B cell (primary cell): ENCODE results near the gene C20orf173. TPM values are rescaled to one million over a fixed set of nuclear protein-coding genes. Genes with fewer than 3 reads are reported as not detected.
A peak's percentile ranks its signal among the peaks of the same experiment; 100 is the strongest.

Experiments used
- ATAC-seq: fragments of 200-7000 bp; cut with Tn5 transposase; one replicate; pipeline ENCODE4 v1.10.0; 2021; ENCODE audit warnings: low read depth, mild to moderate bottlenecking, moderate number of reproducible peaks, moderate library complexity
- CTCF ChIA-PET: fragments of 350-600 bp; sonication (Branson Sonifier 250); formaldehyde crosslinking; loops from one replicate; lab custom pipeline; 2021; ENCODE audit warnings: antibody characterized with exemption, inconsistent platforms; lab: Charles Lee
- POLR2A ChIA-PET: fragments of 350-600 bp; sonication (Branson Sonifier 250); formaldehyde crosslinking; loops from one replicate; lab custom pipeline; 2021; ENCODE audit warnings: antibody characterized with exemption; lab: Charles Lee
- DNase-seq: peaks from one replicate; pipeline ENCODE4 v3.0.0; 2013
- H2AFZ ChIP-seq: 2 replicates; pipeline ENCODE4 v1.6.1; 2012; ENCODE audit warnings: mild to moderate bottlenecking, low read depth, low read length; ENCODE audit not compliant: insufficient read depth, poor library complexity, severe bottlenecking
- H3K27ac ChIP-seq, 2 donors: 1 replicate in 1 of 2; 2 replicates in 1 of 2; pipeline ENCODE4 v1.5.1; 2012 to 2013; ENCODE audit warnings: low read length in 2 of 2, mild to moderate bottlenecking in 2 of 2, moderate library complexity in 1 of 2
- H3K27me3 ChIP-seq, 4 experiments: fragments of 200-600 bp in 1 of 4; sonication (generic) in 1 of 4; replicated peaks in 1 of 4; 1 replicate in 2 of 4; 2 replicates in 2 of 4; pipeline versions ENCODE4 v1.6.1 to v1.7.0; 2013 to 2016; ENCODE audit warnings: low read length in 3 of 4, mild to moderate bottlenecking in 2 of 4, mixed read lengths in 1 of 4, moderate library complexity in 1 of 4; ENCODE audit not compliant: insufficient read depth in 4 of 4, control insufficient read depth in 3 of 4; ENCODE audit errors: control extremely low read depth in 1 of 4
- H3K36me3 ChIP-seq, 2 experiments: replicated peaks in 1 of 2; 1 replicate in 1 of 2; 2 replicates in 1 of 2; pipeline versions ENCODE4 v1.6.1 to v1.7.1; 2013; ENCODE audit warnings: low read length in 1 of 2; ENCODE audit not compliant: insufficient read depth in 2 of 2, control insufficient read depth in 1 of 2; ENCODE audit errors: control extremely low read depth in 1 of 2, extremely low read depth in 1 of 2
- H3K4me1 ChIP-seq, 2 donors: fragments of 200-600 bp in 1 of 2; sonication (generic) in 1 of 2; 1 replicate in 1 of 2; 2 replicates in 1 of 2; pipeline versions ENCODE4 v1.5.1 to v1.6.1; 2013 to 2017; ENCODE audit warnings: low read length in 2 of 2; ENCODE audit not compliant: control insufficient read depth in 2 of 2, insufficient read depth in 2 of 2
- H3K4me2 ChIP-seq: replicated peaks from 2 replicates; pipeline ENCODE3; 2012; ENCODE audit warnings: mild to moderate bottlenecking, low read depth, low read length; ENCODE audit not compliant: poor library complexity, severe bottlenecking
- H3K4me3 ChIP-seq, 5 experiments: fragments of 200-600 bp in 1 of 5; sonication (generic) in 1 of 5; 1 replicate in 3 of 5; 2 replicates in 2 of 5; pipeline versions ENCODE4 v1.5.1 to v1.7.0; 2011 to 2016; ENCODE audit warnings: low read length in 4 of 5, mild to moderate bottlenecking in 4 of 5, low read depth in 2 of 5, control low read depth in 1 of 5, moderate library complexity in 1 of 5; ENCODE audit not compliant: insufficient read depth in 1 of 5; ENCODE audit errors: control extremely low read depth in 1 of 5, extremely low read depth in 1 of 5
- H3K79me2 ChIP-seq: fragments of 200-600 bp; sonication (generic); one replicate; pipeline ENCODE4 v1.6.0; 2016; ENCODE audit warnings: low read length; ENCODE audit not compliant: control insufficient read depth, insufficient read depth
- H3K9ac ChIP-seq: fragments of 200-600 bp; sonication (generic); 2 replicates; pipeline ENCODE4 v1.6.1; 2017; ENCODE audit warnings: mild to moderate bottlenecking, low read length, moderate library complexity
- H3K9me3 ChIP-seq, 3 donors: one replicate each; pipeline versions ENCODE4 v1.6.1 to v1.7.1; 2013; ENCODE audit warnings: low read length in 2 of 3; ENCODE audit not compliant: control insufficient read depth in 2 of 3, insufficient read depth in 1 of 3; ENCODE audit errors: control extremely low read depth in 1 of 3
- H4K20me1 ChIP-seq: 2 replicates; pipeline ENCODE4 v1.6.0; 2012; ENCODE audit warnings: mild to moderate bottlenecking, low read length; ENCODE audit not compliant: insufficient read depth, control insufficient read depth, poor library complexity, severe bottlenecking
- H3K27ac Mint-ChIP-seq: one replicate; pipeline ENCODE4 v1.8.0; 2021; ENCODE audit warnings: mixed read lengths
- H3K27me3 Mint-ChIP-seq: one replicate; pipeline ENCODE4 v1.8.0; 2021; ENCODE audit warnings: mixed read lengths
- H3K4me1 Mint-ChIP-seq: one replicate; pipeline ENCODE4 v1.8.0; 2021; ENCODE audit warnings: mixed read lengths
- H3K4me3 Mint-ChIP-seq: one replicate; pipeline ENCODE4 v1.8.0; 2021; ENCODE audit warnings: mixed read lengths
- H3K9me3 Mint-ChIP-seq: one replicate; pipeline ENCODE4 v1.8.0; 2022; ENCODE audit warnings: mixed read lengths; ENCODE audit not compliant: insufficient read depth
- CTCF ChIP-seq: fragments of 200-600 bp; IDR thresholded peaks from one replicate; pipeline ENCODE4 v1.8.0; 2022; ENCODE audit warnings: antibody characterized with exemption, mild to moderate bottlenecking
- EZH2 ChIP-seq: IDR thresholded peaks from 2 replicates; pipeline ENCODE4 v1.6.1; 2012; ENCODE audit warnings: borderline replicate concordance, low read depth, mild to moderate bottlenecking, moderate library complexity, low read length; ENCODE audit not compliant: insufficient read depth, poor library complexity, severe bottlenecking
- WGBS: methylation state at CpG from one replicate; pipeline ENCODE4 v1.1.5; 2013; ENCODE audit warnings: missing lambda C conversion rate; ENCODE audit not compliant: insufficient coverage; 5-methylcytosine and 5-hydroxymethylcytosine counted together
- intact Hi-C: fragments of 100-400 bp; cut with micrococcal nuclease; formaldehyde crosslinking; loops from one replicate; pipeline ENCODE4 v1.10.0; 2022
- polyA plus RNA-seq: library from polyadenylated mRNA; depleted of rRNA; stranded (reverse); fragments of >200 nt; gene quantifications from 2 replicates; pipeline ENCODE4 v1.2.3, GENCODE V29; 2012
- total RNA-seq, 2 donors: library from RNA; stranded (reverse); fragments of 120-200 nt in 1 of 2; gene quantifications; 1 replicate in 1 of 2; 2 replicates in 1 of 2; pipeline versions ENCODE4 v1.2.3 to v1.2.4, GENCODE V29; 2013 to 2022

Gene C20orf173
- total and polyA plus RNA-seq, 2 donors (not counting 1 experiment from before 2014, with no cell fraction given), result not detected

DNA sequence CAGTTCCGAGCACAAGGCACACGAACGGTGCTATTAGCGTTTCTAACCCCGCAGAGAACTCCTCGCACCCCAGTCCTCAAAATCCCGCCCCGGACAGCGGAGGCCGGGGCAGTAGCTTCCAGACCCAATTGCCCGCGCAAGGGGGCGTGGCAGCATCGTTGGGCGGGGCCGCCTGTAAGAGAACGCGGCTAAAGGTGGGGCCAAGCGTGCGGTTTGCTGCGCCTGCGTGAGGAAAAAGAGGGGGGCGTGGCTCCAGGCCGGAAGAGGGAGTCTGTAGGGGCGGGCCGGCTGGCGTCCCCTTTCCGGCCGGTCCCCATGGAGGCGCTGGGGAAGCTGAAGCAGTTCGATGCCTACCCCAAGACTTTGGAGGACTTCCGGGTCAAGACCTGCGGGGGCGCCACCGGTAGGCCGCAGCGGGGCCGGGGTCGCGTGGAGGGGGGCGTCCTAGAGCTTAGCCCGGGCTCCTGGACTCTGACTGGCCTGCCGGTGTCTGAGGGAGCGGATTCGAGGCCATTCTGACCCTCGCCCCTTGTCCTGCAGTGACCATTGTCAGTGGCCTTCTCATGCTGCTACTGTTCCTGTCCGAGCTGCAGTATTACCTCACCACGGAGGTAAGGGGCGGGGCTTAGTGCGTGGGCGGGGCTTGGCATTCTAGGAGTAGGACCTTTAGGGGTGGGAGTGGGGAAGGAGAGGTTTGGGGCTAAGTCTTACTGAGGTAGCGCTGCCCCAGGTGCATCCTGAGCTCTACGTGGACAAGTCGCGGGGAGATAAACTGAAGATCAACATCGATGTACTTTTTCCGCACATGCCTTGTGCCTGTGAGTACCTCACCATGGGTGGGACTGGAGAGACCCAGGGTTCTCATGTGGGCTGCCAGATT, 12.6 kb upstream of the C20orf173 start, which contains the start of gene ERGIC3:
Gene ERGIC3 (plus strand): TSS at position 296 of the 880 bp plus-strand sequence. CDS start 20 bp downstream, at position 316.
- H3K79me2 ChIP-seq, result no peaks in the 10 kb centered on the region
- H3K4me2 ChIP-seq, result peak within 1 kb of the TSS; percentile 97
- peaks cover 9 to 18% of the 10 kb centered on the region in 2 donors for H3K4me1 ChIP-seq
- ChIA-PET CTCF (interaction anchor here (0.7 to 2.2 kb wide), 7 partner anchors 30 to 345 kb away, joined by 3 to 7 read pairs (median 6); no protein-coding TSS in a partner anchor), POLR2A (interaction anchor here (0.5 to 1.4 kb wide), 7 partner anchors 21 to 200 kb away, joined by 3 to 4 read pairs (median 4); partner anchors contain the start of genes RBM39 and SPAG4)
- Mint-ChIP-seq H3K9me3 (no peaks in the 10 kb centered on the region), H3K27ac (peak within 1 kb of the TSS; percentile 94), H3K4me1 (peaks cover 26% of the 10 kb centered on the region), H3K4me3 (peak within 1 kb of the TSS; percentile 94), H3K27me3 (no peaks in the 10 kb centered on the region)
- H4K20me1 ChIP-seq, result no peaks in the 10 kb centered on the region
- 6% methylated on average over 57 of the region's 57 CpGs for whole genome bisulfite sequencing
- peak within 1 kb of the TSS; percentile 88 for H2AFZ ChIP-seq
- H3K36me3 ChIP-seq, result peaks cover 0 to 16% of the 10 kb centered on the region in 2 experiments
- H3K9me3 ChIP-seq, result no peaks in the 10 kb centered on the region
- DNase-seq (peak; percentile 98), ATAC-seq (peak; percentile 93)
- H3K9ac ChIP-seq, result peak within 1 kb of the TSS; percentile 95
- intact Hi-C loops, result loop anchor here (1.0 to 5.0 kb wide), 12 partner anchors 40 to 1550 kb away; partner anchors contain the start of genes AHCY, CEP250, CPNE1 and EDEM2
- TF ChIP-seq EZH2 (no peak), CTCF (no peak)
- no peaks in the 10 kb centered on the region for H3K27me3 ChIP-seq
- peak within 1 kb of the TSS; percentile 63 to 82 for H3K27ac ChIP-seq
- peak within 1 kb of the TSS; percentile 55 to 94 (median 87) for H3K4me3 ChIP-seq
